Activated T-cell treated with anti-CD3 and anti-CD28 coated beads for 48 hours (primary cell): Measurements from ENCODE around the gene USP10.
A peak's percentile ranks its signal among the peaks of the same experiment; 100 is the strongest.

Experiments
- DNase-seq: peaks from one replicate; pipeline ENCODE4 v3.0.0-alpha.2; 2020; ENCODE audit warnings: low read depth

The USP10 gene, protein sequence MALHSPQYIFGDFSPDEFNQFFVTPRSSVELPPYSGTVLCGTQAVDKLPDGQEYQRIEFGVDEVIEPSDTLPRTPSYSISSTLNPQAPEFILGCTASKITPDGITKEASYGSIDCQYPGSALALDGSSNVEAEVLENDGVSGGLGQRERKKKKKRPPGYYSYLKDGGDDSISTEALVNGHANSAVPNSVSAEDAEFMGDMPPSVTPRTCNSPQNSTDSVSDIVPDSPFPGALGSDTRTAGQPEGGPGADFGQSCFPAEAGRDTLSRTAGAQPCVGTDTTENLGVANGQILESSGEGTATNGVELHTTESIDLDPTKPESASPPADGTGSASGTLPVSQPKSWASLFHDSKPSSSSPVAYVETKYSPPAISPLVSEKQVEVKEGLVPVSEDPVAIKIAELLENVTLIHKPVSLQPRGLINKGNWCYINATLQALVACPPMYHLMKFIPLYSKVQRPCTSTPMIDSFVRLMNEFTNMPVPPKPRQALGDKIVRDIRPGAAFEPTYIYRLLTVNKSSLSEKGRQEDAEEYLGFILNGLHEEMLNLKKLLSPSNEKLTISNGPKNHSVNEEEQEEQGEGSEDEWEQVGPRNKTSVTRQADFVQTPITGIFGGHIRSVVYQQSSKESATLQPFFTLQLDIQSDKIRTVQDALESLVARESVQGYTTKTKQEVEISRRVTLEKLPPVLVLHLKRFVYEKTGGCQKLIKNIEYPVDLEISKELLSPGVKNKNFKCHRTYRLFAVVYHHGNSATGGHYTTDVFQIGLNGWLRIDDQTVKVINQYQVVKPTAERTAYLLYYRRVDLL

DNA sequence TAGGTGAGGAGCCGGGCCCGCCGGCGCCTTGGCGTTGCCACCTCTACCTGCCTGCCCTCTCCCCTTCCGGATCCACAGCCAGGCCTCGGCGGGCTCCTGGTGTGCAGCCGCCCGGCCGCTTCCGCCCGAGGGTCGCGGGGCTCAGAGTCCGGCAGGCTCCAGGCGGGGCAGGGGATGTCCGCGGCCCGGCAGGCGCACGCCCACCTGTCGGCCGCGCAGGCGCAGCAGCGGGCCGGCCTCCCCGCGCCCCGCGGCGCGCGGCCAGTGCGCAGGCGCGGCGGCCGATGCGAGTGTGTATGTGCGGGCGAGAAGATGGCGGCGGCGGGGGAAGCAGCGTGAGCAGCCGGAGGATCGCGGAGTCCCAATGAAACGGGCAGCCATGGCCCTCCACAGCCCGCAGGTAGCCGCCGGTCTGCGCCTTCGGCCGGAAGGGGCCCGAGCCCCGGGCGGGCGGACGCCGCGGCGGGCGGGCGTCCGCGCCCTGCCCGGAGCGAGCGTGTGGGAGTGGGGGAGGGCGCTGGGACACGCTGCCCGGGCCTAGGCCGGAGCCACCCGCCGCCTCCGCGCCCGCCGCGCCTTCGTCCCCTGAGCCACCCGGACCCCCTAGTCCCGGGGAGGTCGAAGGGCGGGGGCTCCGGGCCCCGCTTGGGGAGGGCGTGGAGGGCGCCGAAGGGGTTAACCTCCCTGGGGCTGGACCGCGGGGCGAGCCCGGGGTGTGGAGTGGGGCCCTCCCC is at the start of gene USP10:
Gene USP10, plus strand, starts transcription at position 289 of the 734 bp plus-strand sequence. Its CDS starts 91 bp downstream, at position 380.
- DNase-seq: peak; percentile 87

DNA sequence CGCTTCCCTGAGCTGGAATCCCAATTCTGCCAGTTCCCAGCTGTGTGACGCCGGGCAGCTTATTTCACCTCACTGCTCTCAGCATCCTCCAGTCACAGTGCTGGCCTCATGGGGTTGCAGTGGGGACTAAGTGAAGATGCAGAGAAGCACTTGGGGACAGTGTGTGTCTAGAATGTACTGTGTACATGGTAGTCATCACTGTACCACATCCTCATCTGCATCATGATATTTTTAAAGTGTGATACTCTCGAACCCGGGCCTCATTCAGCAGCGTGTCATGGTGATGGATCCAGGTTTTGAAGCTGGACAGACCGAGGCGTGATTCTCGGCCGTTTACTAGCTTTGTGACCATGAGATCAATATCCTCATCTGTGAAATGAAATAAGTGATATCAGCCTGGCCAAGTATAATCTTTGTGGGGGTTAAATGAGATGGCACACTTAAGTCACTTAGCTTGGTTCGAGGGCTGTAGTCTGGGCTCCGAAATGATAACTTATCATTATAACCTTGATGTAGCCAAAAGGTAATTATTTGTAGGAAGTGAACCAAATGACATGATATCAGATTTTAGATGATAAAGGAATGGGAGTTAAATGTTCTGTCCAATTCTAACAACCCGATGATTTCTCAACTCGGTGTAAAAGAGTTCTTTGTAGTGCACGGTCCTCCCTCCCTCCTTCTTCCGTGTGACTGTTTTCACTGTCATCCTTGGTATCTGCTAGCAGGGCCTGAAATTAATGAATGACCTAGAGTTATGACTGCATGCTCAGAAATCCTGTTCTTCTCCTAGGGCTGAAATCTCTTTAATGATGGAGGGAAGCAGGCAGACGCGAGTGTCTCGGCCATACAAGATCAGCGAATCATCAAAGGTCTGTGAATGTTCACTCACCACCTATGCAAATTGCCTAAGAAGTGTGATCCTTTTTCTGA is 49.5 kb upstream of the USP10 start:
- DNase-seq: no peak

DNA sequence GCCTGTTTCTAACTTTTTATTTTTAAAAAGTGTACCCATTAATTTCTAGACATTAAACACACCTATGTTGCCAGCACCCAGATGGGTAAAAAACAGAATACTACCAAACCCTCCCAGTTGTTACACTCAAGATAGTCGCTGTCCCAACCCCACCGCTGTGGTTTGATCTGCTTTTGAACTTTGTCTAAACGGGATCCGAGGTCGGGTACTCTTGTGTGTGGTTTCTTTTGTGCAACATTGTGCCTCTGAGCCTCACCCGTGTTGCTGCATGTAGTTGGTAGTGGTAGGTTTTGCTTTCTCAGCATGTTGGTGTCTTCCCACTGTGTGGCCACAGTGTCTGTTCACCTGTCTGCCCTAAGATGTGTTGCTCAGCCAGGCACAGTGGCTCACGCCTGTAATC is 47.2 kb upstream of the USP10 start:
- no peak for DNase-seq

DNA sequence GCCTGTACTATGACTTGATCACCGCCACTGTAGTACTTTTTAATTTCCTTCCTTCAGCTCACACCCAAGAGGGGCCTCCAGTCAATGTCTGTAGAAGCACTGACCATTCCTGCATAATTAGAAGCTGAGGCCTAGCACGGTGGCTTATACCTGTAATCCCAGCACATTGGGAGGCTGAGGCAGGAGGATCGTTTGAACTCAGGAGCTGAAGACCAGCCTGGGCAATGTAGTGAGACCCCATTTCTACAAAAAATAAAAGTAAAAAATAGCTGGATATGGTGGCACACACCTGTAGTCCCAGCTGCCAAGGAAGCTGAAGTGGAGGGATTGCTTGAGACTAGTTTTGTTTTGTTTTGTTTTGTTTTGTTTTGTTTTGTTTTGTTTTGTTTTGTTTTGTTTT is 45.6 kb upstream of the USP10 start:
- no peak for DNase-seq

DNA sequence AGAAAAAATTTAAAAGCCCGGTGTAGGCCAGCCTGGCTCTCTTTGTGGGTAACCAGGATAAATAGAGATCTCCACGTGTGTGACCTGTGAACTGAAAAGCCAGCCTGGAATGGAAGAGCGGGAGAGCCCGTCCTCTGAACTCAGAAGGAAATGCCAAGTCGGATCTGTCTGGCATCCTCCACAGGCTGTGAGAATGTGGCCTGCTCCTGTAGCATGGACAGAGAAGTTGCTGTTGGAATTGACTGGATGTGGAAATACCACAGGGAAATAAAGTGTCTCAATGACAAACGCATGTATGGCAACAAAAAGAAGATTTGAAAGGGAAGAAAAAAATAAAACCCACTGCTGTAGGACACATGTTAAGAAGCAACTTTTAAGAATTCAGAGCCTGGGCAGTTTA is 44.8 kb upstream of the USP10 start:
- no peak for DNase-seq

DNA sequence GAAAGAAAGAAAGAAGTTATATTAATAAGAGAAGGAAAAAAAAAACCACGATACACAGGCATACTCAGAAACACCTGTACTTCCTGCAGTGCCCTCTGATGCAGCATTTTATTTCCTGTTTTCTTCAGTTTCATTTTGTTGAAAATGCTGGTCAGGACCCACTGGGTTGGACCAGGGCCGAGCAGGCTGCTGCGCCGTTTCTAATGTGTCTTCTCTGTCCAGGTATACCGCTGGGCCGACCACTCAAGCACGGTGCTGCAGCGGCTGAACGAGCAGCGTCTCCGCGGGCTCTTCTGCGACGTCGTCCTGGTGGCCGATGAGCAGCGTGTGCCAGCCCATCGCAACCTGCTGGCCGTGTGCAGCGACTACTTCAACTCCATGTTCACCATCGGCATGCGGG is 43.2 kb upstream of the USP10 start:
- DNase-seq: no peak

DNA sequence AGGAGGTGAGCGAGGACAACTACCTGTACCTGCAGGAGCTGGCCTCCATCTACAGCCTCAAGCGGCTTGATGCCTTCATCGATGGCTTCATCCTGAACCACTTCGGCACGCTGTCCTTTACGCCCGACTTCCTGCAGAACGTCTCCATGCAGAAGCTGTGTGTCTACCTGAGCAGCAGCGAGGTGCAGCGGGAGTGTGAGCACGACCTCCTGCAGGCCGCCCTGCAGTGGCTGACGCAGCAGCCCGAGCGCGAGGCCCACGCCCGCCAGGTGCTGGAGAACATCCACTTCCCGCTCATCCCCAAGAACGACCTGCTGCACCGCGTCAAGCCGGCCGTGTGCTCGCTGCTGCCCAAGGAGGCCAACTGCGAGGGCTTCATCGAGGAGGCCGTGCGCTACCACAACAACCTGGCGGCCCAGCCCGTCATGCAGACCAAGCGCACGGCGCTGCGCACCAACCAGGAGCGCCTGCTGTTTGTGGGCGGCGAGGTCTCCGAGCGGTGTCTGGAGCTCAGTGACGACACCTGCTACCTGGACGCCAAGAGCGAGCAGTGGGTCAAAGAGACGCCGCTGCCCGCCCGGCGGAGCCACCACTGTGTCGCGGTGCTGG is 42.5 kb upstream of the USP10 start:
- no peak for DNase-seq

DNA sequence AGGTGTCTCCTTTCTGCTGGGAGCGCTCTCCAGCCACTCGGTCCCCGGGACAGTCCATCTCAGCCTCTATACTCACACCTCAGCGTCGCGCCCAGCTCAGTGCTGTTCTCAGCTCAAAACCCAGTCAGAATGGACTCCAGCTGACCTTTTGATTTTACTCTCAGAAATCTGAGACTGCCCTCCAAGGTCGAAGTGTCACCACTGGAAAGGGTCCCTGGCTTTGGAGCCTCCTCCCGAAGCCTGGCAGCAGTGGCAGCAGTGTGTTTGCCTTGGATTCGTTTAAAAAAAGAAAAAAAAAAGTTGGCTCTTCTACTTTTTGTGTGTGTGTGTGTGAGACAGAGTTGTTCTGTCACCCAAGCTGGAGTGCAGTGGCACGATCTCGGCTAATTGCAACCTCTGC is 41.1 kb upstream of the USP10 start:
- no peak for DNase-seq

DNA sequence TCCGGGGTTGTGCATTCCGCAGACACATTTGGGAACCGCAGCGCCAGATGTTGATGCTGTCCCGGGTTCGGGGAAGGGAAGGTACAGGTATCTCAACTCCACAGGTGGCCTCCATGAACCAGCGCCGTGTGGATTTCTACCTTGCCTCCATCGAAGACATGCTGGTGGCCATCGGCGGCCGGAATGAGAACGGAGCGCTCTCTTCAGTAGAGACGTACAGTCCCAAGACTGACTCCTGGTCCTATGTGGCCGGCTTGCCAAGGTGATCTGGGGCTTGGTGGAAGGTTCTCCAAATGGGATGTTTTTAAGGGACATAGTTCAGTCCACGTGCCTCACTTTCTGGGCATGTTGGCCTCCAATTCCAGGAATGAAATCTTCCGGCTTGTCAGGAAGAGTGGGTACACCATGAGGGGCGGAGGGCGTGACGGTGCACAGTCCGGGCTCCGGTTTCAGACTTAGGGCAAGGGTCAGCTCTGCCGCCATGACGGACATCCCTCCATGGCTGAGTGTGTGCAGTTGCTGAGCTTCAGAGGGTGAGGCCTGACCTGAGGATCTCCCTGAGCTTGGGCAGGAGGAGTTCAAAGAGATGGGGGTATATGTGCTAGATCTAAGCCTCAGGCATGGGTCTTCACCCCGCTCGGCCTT is 40.0 kb upstream of the USP10 start:
- no peak for DNase-seq

DNA sequence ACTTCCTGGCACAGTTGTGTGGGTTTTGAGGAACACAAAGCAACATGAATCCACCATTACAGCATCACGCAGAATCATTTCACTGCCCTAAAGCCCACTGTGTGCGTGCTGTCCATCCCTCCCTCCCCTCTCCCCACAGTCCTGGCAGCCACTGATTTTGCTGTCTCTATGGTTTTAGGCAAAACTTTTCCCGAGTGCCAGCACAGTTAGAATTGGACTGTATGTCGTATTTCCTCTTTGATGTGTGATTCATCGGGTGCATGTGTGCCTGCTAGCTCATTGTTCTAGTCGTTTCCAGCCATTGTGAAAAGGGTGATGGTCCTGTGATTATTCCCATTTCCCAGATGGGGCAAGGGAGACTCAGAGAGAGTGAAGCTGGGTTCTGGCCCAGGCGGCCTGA is 38.8 kb upstream of the USP10 start:
- no peak for DNase-seq

DNA sequence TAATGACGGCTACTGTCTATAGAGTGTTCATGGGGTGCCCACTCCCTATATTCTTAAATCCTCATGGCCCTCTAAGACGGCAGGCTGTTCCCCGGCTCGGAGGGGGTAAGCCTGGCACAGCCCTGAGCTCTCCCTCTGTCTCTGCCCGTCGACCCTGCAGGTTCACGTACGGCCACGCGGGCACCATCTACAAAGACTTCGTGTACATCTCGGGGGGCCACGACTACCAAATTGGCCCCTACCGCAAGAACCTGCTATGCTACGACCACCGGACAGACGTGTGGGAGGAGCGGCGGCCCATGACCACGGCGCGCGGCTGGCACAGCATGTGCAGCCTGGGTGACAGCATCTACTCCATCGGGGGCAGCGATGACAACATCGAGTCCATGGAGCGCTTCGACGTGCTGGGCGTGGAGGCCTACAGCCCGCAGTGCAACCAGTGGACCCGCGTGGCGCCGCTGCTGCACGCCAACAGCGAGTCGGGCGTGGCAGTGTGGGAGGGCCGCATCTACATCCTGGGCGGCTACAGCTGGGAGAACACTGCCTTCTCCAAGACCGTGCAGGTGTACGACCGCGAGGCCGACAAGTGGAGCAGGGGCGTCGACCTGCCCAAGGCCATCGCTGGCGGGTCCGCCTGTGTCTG is 38.3 kb upstream of the USP10 start:
- DNase-seq: no peak

DNA sequence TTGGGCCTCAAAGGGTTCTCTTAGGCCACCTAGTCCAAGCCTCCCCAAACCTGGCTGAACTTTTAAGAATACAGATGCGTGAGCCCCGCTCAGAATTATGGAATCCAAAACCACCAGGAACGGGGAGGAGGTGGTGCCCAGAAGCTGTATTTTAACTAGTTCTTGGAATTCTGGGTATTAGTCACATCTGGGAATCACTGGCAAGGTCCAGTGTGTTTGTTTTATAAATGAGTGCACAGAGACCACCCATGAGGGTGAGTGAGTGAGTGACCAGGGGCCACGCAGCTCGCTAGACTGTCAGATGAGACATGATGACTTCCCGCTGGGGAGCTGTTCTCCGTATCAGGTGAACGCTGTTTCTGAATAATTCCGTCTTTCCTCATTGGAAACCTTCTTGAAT is 37.3 kb upstream of the USP10 start:
- DNase-seq: no peak

DNA sequence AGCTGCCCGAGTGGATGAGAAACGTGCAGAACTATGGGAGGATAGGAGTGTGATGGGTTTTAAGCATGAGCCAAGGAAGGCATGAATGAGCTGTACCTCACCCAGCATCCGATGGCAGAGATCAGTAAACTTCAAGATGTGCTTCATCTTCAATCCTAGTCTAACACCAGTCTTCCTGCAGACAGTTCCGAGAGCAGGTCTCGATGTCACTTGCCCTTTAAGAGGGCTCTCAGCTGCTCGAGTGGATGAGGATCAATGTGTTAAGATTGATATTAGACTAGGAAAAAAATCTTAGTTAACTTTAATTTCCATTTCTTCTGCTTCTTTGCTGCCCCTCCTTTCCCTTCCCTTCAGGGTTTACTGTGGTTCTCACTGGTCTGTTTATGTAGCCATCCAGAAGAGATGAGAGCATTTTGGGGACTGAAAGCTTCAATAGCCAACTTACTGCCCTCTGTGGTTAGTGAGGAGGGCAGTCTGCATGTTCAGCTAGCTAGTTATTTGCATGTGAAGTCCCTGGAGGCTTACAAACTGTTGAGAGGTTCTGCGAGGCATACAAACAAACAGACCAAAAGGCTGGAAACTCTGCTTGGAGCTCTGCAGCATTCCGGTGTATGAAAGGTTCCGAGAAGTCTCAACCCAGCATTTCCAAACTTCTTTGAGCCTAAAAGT is 36.2 kb upstream of the USP10 start:
- DNase-seq: no peak

DNA sequence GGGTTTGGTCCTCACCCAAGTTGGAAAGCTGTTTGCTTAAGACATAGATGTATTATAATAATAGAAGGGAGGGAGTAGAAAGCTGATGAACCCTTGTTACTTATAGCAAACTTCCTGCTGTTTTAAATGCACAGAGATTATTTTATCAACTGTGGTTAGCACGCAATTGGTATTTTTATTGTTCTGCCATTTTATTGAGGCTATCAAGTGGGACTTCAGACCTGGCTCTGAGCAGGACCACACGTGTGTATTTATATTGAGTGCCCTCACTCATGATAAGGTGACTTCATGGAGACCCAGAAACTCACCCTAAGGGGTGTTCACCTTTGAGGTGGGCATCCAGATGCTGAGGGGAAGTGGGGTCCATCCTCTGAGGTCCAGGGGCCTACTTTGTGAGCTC is 34.4 kb upstream of the USP10 start:
- no peak for DNase-seq

DNA sequence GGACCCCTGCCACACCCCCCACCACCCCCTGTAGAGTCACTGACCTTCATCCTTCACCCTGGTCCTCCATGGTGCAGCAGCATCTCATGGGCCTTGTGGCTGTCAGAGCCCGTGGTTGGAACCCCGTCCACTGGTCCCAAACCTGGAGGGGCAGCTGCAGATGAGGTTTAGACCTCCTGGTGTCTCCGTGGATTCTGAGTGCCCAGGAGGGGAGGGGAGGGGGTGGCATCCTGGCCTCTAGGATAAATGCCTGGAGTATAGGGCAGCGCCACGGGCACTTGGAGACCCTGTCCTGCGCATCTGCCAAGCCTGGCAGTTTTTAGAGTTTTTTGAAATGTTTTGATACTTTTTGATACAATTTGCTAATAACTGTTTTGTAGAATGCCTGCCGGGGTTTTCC is 34.0 kb upstream of the USP10 start:
- DNase-seq: no peak

DNA sequence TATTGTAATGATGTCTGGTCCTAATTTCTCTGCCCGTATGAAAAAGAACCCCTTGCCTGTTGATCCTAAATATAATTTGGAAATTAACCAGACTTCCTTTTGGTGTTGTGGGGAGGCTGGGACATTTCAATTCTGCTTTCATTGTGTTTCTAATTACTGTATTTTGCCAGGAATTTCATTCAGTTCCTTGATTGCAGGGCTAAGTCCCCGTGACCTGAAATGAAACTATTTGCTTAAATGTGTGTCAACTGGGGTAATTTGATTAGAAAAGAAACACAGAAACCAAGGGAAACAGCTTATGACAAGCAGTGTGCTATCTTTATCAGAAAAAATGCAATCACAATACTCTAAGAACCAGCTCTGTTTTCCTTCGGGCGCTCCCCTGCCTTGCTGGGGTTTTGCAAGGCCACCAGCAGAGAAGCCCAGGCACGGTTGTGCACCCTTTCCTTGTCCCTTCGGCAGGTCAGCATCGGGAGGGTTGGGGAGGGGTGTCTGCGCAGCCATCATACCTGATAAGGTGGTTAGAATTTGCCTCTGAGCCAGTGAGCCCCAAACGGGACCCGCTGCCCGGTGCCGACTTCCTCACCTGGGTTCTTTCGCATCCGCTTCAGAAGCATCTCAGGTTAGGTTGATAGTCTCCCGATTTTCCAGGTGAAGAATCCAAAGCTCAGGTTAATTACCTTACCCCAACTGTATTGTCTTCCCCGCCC is 32.0 kb upstream of the USP10 start:
- no peak for DNase-seq

DNA sequence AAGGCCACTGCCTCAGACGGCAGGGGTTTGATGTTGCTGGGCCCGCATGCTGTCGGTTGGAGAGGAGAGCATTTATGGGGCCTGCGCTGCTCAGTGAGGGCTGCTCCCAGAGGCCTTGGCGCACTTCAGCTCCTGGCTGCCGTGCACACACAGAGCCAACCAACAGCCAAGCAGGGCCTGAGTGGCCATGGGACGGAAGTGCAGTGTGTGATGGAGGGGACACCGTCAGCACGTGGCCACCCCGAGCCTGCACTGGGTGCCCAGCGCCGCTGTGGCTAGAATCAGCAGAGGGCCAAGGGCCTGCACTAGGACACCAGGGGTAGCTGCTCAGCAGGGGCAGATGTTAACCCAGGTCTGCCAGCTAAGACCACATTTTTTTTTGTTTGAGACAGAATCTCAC is 29.7 kb upstream of the USP10 start:
- no peak for DNase-seq

DNA sequence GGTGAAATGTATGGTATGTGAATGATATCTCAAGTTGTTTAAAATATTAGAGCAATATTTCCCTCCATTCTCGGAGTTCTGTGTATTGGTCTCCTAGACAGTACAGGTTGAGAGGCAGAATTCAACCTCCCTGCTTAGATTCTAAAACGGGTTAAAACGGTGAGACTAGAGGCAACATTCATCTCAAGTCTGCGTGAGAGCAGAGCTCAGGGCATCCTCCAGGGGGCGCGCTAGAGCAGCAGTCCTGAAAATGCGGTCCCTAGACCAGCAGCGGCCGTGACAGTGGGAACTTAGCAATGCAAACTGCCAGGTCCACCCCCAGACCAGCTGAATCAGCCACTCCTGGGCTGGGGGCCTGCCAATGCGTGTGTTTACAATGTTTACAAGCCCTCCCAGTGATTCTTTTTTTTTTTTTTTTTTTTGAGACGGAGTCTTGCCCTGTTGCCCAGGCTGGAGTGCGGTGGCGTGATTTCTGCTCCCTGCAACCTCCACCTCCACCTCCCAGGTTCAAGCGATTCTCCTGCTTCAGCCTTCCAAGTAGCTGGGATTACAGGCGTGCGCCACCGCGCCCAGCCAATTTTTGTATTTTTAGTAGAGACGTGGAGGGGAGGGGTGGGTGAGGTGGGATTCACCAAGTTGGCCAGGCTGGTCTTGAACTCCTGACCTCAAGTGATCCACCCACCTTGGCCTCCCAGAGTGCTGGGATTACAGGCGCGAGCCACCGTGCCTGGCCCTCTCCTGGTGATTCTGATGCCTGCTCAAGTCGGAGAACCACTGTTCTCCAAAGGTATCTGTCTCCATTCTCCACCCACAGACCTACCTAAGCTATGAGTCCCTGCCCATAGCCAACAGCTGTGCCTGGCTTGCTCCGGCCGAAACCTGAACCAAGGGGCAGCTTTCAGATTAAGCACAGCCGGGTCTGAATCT is 27.3 kb upstream of the USP10 start:
- DNase-seq: peak; percentile 78
